H1 (cell line): ENCODE measurements around the gene RASSF4. TPM values are rescaled to one million over a fixed set of nuclear protein-coding genes. Genes with fewer than 3 reads are reported as not detected.
A peak's percentile ranks its signal among the peaks of the same experiment; 100 is the strongest.

ENCODE experiments used
- CTCF ChIA-PET: fragments of 300-600 bp; sonication (Branson Sonifier 250); formaldehyde crosslinking; loops from one replicate; lab custom pipeline; 2021; ENCODE audit not compliant: partially characterized antibody; lab: Charles Lee
- POLR2A ChIA-PET: fragments of 300-600 bp; sonication (Branson Sonifier 250); formaldehyde crosslinking; loops from one replicate; lab custom pipeline; 2021; ENCODE audit warnings: inconsistent platforms; ENCODE audit not compliant: partially characterized antibody; lab: Charles Lee
- DNase-seq, 2 experiments: peaks; one replicate each; pipeline versions ENCODE4 v3.0.0 to v3.0.0-alpha.2; 2010 to 2022; ENCODE audit warnings: low spot score in 2 of 2, low read depth in 1 of 2, mixed read lengths in 1 of 2
- FAIRE-seq: peaks from 2 replicates; lab custom pipeline; 2011; peaks lifted over from hg19 to GRCh38; lab: Jason Lieb, UNC
- H2AFZ ChIP-seq: 2 replicates; pipeline ENCODE4 v1.8.1; 2012; ENCODE audit warnings: low read length, inconsistent platforms
- H2AK5ac ChIP-seq: 2 replicates; pipeline ENCODE4 v1.6.1; 2013; ENCODE audit warnings: low read depth, low read length
- H2BK120ac ChIP-seq: replicated peaks from 2 replicates; pipeline ENCODE3; 2013; ENCODE audit warnings: low read depth, low read length, inconsistent platforms
- H2BK12ac ChIP-seq: 2 replicates; pipeline ENCODE4 v1.6.1; 2013; ENCODE audit warnings: low read depth, low read length
- H2BK15ac ChIP-seq: 2 replicates; pipeline ENCODE4 v1.6.1; 2013; ENCODE audit warnings: low read length
- H2BK20ac ChIP-seq: 2 replicates; pipeline ENCODE4 v1.6.1; 2013; ENCODE audit warnings: low read length
- H2BK5ac ChIP-seq: 2 replicates; pipeline ENCODE4 v1.6.1; 2013; ENCODE audit warnings: low read depth, low read length
- H3K14ac ChIP-seq: 2 replicates; pipeline ENCODE4 v1.6.1; 2013; ENCODE audit warnings: inconsistent platforms; ENCODE audit not compliant: insufficient read length
- H3K18ac ChIP-seq: 2 replicates; pipeline ENCODE4 v1.6.1; 2013; ENCODE audit warnings: low read length; ENCODE audit errors: extremely low read depth
- H3K23ac ChIP-seq: 2 replicates; pipeline ENCODE4 v1.6.1; 2013; ENCODE audit warnings: inconsistent platforms; ENCODE audit not compliant: insufficient read length
- H3K23me2 ChIP-seq: 2 replicates; pipeline ENCODE4 v1.6.1; 2013; ENCODE audit warnings: low read depth, low read length
- H3K27ac ChIP-seq: 2 replicates; pipeline ENCODE4 v1.6.1; 2011; ENCODE audit warnings: low read depth, low read length, inconsistent platforms
- H3K27me3 ChIP-seq, 4 experiments: replicated peaks in 1 of 4; 1 replicate in 1 of 4; 2 replicates in 3 of 4; pipeline versions ENCODE4 v1.6.1 to v1.8.1; 2011 to 2013; ENCODE audit warnings: low read length in 3 of 4, mild to moderate bottlenecking in 3 of 4, inconsistent platforms in 2 of 4, mixed read lengths in 2 of 4, moderate library complexity in 1 of 4; ENCODE audit not compliant: control insufficient read depth in 3 of 4, insufficient read depth in 3 of 4; ENCODE audit errors: extremely low read depth in 1 of 4
- H3K36me3 ChIP-seq, 4 experiments: 2 replicates each; pipeline versions ENCODE4 v1.6.1 to v1.8.1; 2011 to 2013; ENCODE audit warnings: mild to moderate bottlenecking in 4 of 4, low read length in 3 of 4, moderate library complexity in 2 of 4, control low read depth in 1 of 4, inconsistent platforms in 1 of 4; ENCODE audit not compliant: insufficient read depth in 4 of 4, control insufficient read depth in 2 of 4
- H3K4ac ChIP-seq: replicated peaks from 2 replicates; pipeline ENCODE3; 2013; ENCODE audit warnings: low read length, low read depth, mixed read lengths, inconsistent platforms; ENCODE audit not compliant: insufficient read length
- H3K4me1 ChIP-seq, 4 experiments: replicated peaks in 1 of 4; 1 replicate in 1 of 4; 2 replicates in 3 of 4; pipeline versions ENCODE4 v1.6.1 to v1.8.1; 2011 to 2013; ENCODE audit warnings: low read length in 3 of 4, inconsistent platforms in 2 of 4, mixed read lengths in 1 of 4; ENCODE audit not compliant: insufficient read depth in 4 of 4, control insufficient read depth in 3 of 4
- H3K4me2 ChIP-seq, 2 experiments: 2 replicates each; pipeline versions ENCODE4 v1.6.1 to v1.8.1; 2011 to 2013; ENCODE audit warnings: low read depth in 2 of 2, low read length in 2 of 2, control low read depth in 1 of 2, inconsistent platforms in 1 of 2, mild to moderate bottlenecking in 1 of 2; ENCODE audit not compliant: insufficient read depth in 1 of 2
- H3K4me3 ChIP-seq, 4 experiments: fragments of 200-600, 300-600 bp in 1 of 4; sonication (generic), shearing (Covaris generic), sonication (Bioruptor Twin) in 1 of 4; 2 replicates each; pipeline versions ENCODE4 v1.5.1 to v1.8.1; 2011 to 2016; ENCODE audit warnings: low read length in 4 of 4, low read depth in 3 of 4, control low read depth in 2 of 4, inconsistent platforms in 2 of 4, mild to moderate bottlenecking in 2 of 4, mixed read lengths in 1 of 4, moderate library complexity in 1 of 4; ENCODE audit not compliant: insufficient read depth in 2 of 4; ENCODE audit errors: extremely low read depth in 1 of 4
- H3K56ac ChIP-seq: replicated peaks from 2 replicates; pipeline ENCODE3; 2013; ENCODE audit warnings: low read depth, mild to moderate bottlenecking, mixed read lengths, low read length, inconsistent platforms; ENCODE audit not compliant: insufficient read length
- H3K79me1 ChIP-seq: 2 replicates; pipeline ENCODE4 v1.6.1; 2013; ENCODE audit warnings: low read depth, low read length, control low read depth
- H3K79me2 ChIP-seq, 2 experiments: 2 replicates each; pipeline versions ENCODE4 v1.6.1 to v1.8.1; 2012 to 2013; ENCODE audit warnings: low read length in 2 of 2, mild to moderate bottlenecking in 2 of 2, inconsistent platforms in 1 of 2; ENCODE audit not compliant: insufficient read depth in 2 of 2, control insufficient read depth in 1 of 2
- H3K9ac ChIP-seq, 4 experiments: replicated peaks in 1 of 4; 1 replicate in 1 of 4; 2 replicates in 3 of 4; pipeline versions ENCODE4 v1.6.1 to v1.8.1; 2011 to 2013; ENCODE audit warnings: low read depth in 3 of 4, low read length in 3 of 4, control low read depth in 2 of 4, mild to moderate bottlenecking in 2 of 4, moderate library complexity in 2 of 4, inconsistent platforms in 1 of 4; ENCODE audit errors: extremely low read depth in 1 of 4
- H3K9me3 ChIP-seq, 2 experiments: 2 replicates each; pipeline versions ENCODE4 v1.6.1 to v1.8.1; 2012 to 2013; ENCODE audit warnings: mild to moderate bottlenecking in 2 of 2, moderate library complexity in 2 of 2, control low read depth in 1 of 2, inconsistent platforms in 1 of 2, low read depth in 1 of 2, low read length in 1 of 2, mixed read lengths in 1 of 2; ENCODE audit not compliant: insufficient read depth in 2 of 2
- H4K20me1 ChIP-seq, 2 experiments: replicated peaks in 1 of 2; 2 replicates each; pipeline versions ENCODE3 to v1.8.1; 2011 to 2013; ENCODE audit warnings: inconsistent platforms in 2 of 2, low read length in 2 of 2, mild to moderate bottlenecking in 1 of 2; ENCODE audit not compliant: insufficient read depth in 2 of 2, control insufficient read depth in 1 of 2
- H4K5ac ChIP-seq: 2 replicates; pipeline ENCODE4 v1.6.1; 2013; ENCODE audit warnings: low read length, low read depth, mixed read lengths, inconsistent platforms; ENCODE audit not compliant: insufficient read length
- H4K8ac ChIP-seq: 2 replicates; pipeline ENCODE4 v1.8.0; 2013; ENCODE audit warnings: mild to moderate bottlenecking, moderate library complexity, low read length, inconsistent platforms; ENCODE audit not compliant: insufficient read depth; ENCODE audit errors: extremely low read depth
- H4K91ac ChIP-seq: replicated peaks from 2 replicates; pipeline ENCODE3; 2013; ENCODE audit warnings: low read length, mixed read lengths, inconsistent platforms; ENCODE audit not compliant: insufficient read length
- SP1 ChIP-seq: IDR thresholded peaks from 2 replicates; pipeline ENCODE4 v1.6.1; 2011; ENCODE audit warnings: low read depth, low read length
- WGBS, 2 experiments: shearing (Covaris generic) in 1 of 2; methylation state at CpG; one replicate each; pipeline versions ENCODE4 v1.1.6 to v1.1.7; 2013 to 2015; ENCODE audit warnings: low lambda C conversion rate in 2 of 2, mixed read lengths in 2 of 2, inconsistent platforms in 1 of 2, low coverage in 1 of 2, missing lambda C conversion rate in 1 of 2; ENCODE audit not compliant: insufficient replicate concordance in 2 of 2, insufficient coverage in 1 of 2, insufficient read length in 1 of 2; ENCODE audit errors: extremely low coverage in 1 of 2, missing lambda C conversion rate in 1 of 2; 5-methylcytosine and 5-hydroxymethylcytosine counted together
- polyA plus RNA-seq, 7 experiments: library from polyadenylated mRNA; depleted of rRNA in 3 of 7; stranded (reverse) in 5 of 7; unstranded in 2 of 7; fragments of >200 nt in 5 of 7; fragments of 200-250 nt in 2 of 7; gene quantifications; 1 replicate in 5 of 7; 2 replicates in 1 of 7; 4 replicates in 1 of 7; pipeline versions ENCODE4 v1.2.1 to v1.2.3, GENCODE V29; 2011 to 2013; ENCODE audit warnings: missing spikeins in 2 of 7, mixed read lengths in 2 of 7
- total RNA-seq: library from RNA; stranded (reverse); fragmentation: NEBNext Ultra II Directional; extraction: Animal tissue kit (Norgen Biotek cat#: 25700); gene quantifications from 2 replicates; pipeline ENCODE4 v1.2.1, GENCODE V29; 2021

RASSF4 gene
- total and polyA plus RNA-seq, 2 of the 8 experiments (the other 6 are each of a cell fraction or from before 2014, with no cell fraction given), result 14.3 to 14.5 TPM

DNA sequence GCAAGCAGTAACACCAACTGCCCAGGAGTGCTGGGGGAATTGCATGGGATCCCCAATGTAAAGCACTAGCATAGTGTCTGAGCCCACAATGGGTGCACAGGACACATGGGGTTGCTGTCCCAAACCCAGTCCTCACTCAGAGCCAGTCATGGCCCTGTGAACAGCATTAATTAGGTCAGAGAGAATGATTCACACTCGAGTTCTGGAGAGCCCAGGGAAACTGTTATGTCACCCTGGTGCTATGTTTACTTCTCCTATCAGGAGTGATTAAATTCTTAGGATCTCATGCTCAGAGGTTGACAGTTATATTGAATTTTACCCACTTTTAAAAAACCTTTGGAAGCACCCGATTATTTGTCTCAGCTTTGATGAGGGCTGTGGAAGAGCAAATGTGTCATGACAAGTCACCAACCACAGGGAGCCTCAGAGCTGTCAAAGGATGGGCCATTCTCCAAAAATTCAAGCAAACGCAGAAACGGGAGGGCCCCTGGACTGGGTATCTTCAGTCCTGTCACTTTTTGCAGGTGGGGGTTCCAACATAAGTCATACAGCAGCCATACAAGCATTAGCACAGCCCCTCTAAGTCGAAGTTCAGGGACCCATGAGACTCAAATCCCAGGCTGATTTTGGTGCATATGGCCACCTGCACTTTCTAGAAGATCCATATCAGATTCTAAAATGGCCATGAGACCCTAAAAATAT is 1.3 kb upstream of the RASSF4 start:
- Histone ChIP-seq H3K4ac (no peak overlapping the region), H3K9ac (no peak overlapping the region; a peak in 1 of 7 replicates), H3K79me2 (no peaks in the 10 kb centered on the region; a peak in 1 of 4 replicates), H3K23me2 (peaks cover 8% of the 10 kb centered on the region), H3K4me3 (peak overlapping the region; percentile 71 to 87 (median 76); a peak in 7 of 8 replicates), H3K56ac (no peak overlapping the region), H4K5ac (no peak overlapping the region), H3K14ac (no peak overlapping the region), H3K36me3 (no peaks in the 10 kb centered on the region), H3K18ac (no peak overlapping the region), H4K91ac (no peak overlapping the region), H2BK5ac (no peak overlapping the region), H2AFZ (no peak overlapping the region), H4K8ac (no peak overlapping the region), H3K23ac (no peak overlapping the region), H2AK5ac (no peak overlapping the region), H2BK15ac (no peak overlapping the region), H3K9me3 (no peaks in the 10 kb centered on the region), H2BK12ac (no peak overlapping the region), H3K4me1 (peaks cover 7 to 20% (median 13%) of the 10 kb centered on the region in 4 experiments), H4K20me1 (no peaks in the 10 kb centered on the region), H3K79me1 (no peaks in the 10 kb centered on the region), H3K27ac (no peak overlapping the region), H2BK120ac (no peak overlapping the region), H3K27me3 (peaks cover 0 to 7% (median 3%) of the 10 kb centered on the region in 4 experiments; a peak in 4 of 7 replicates), H2BK20ac (no peak overlapping the region), H3K4me2 (peak overlapping the region; percentile 87 to 90)
- 82% methylated on average over 5 of the region's 5 CpGs; no CpG with 5 or more reads in 1 of the 2 experiments for WGBS, 2 experiments
- DNase-seq, result peak in 1 of 2 experiments; percentile 28
- ChIA-PET CTCF (interaction anchor here (1.3 kb wide), 1 partner anchor 26 kb away, joined by 6 read pairs; no protein-coding TSS in a partner anchor), POLR2A (interaction anchor here (1.6 to 1.8 kb wide), 2 partner anchors 17 to 21 kb away, joined by 5 read pairs; partner anchors contain the start of gene DEPP1)
- no peak for TF ChIP-seq SP1
- FAIRE-seq, result no peak
